HEK293T (cell line): Measurements from ENCODE around the gene CASZ1.

ENCODE experiments used
- CTCF ChIA-PET: fragments of 350-600 bp; formaldehyde crosslinking; extraction: SDS; loops from one replicate; lab custom pipeline; 2021; ENCODE audit warnings: antibody characterized with exemption, inconsistent platforms; lab: Yijun Ruan, JAX
- POLR2A ChIA-PET: fragments of 350-600 bp; formaldehyde crosslinking; extraction: SDS; loops from one replicate; lab custom pipeline; 2020; ENCODE audit warnings: antibody characterized with exemption, inconsistent platforms; lab: Yijun Ruan, JAX
- DNase-seq: peaks from one replicate; pipeline ENCODE4 v3.0.0; 2012; ENCODE audit warnings: mixed read lengths; ENCODE audit errors: extremely low spot score
- ARNT ChIP-seq: fragments of 450-650 bp; IDR thresholded peaks from 2 replicates; pipeline ENCODE4 v1.6.1; 2017; ENCODE audit warnings: mild to moderate bottlenecking
- BHLHE40 ChIP-seq: fragments of 450-650 bp; IDR thresholded peaks from 2 replicates; pipeline ENCODE4 v1.6.1; 2016; ENCODE audit warnings: mild to moderate bottlenecking, moderate library complexity, borderline replicate concordance
- CTBP1 ChIP-seq: fragments of 450-650 bp; IDR thresholded peaks from 2 replicates; pipeline ENCODE4 v1.6.1; 2016; ENCODE audit warnings: borderline replicate concordance
- ELF4 ChIP-seq: fragments of 450-650 bp; IDR thresholded peaks from 2 replicates; pipeline ENCODE4 v1.6.1; 2017; ENCODE audit warnings: antibody characterized with exemption
- FOXA1 ChIP-seq: fragments of 450-650 bp; IDR thresholded peaks from 2 replicates; pipeline ENCODE4 v1.6.1; 2016; ENCODE audit warnings: mild to moderate bottlenecking
- FOXK2 ChIP-seq: fragments of 450-650 bp; IDR thresholded peaks from 2 replicates; pipeline ENCODE4 v1.6.1; 2016; ENCODE audit warnings: mild to moderate bottlenecking
- FOXM1 ChIP-seq: fragments of 450-650 bp; IDR thresholded peaks from 2 replicates; pipeline ENCODE4 v1.6.1; 2017; ENCODE audit warnings: mild to moderate bottlenecking, borderline replicate concordance
- HDGF ChIP-seq: fragments of 450-650 bp; IDR thresholded peaks from 2 replicates; pipeline ENCODE4 v1.6.1; 2017; ENCODE audit warnings: antibody characterized with exemption, borderline replicate concordance
- L3MBTL2 ChIP-seq: fragments of 450-650 bp; conservative IDR thresholded peaks from 2 replicates; pipeline ENCODE4 v1.6.1; 2016; ENCODE audit warnings: mild to moderate bottlenecking
- LEF1 ChIP-seq: fragments of 450-650 bp; IDR thresholded peaks from 2 replicates; pipeline ENCODE4 v1.6.1; 2017; ENCODE audit warnings: mild to moderate bottlenecking, borderline replicate concordance
- NFRKB ChIP-seq: fragments of 450-650 bp; IDR thresholded peaks from 2 replicates; pipeline ENCODE4 v1.6.1; 2016; ENCODE audit warnings: mild to moderate bottlenecking, moderate library complexity
- SP1 ChIP-seq: fragments of 450-650 bp; IDR thresholded peaks from 2 replicates; pipeline ENCODE4 v1.6.1; 2017
- SUZ12 ChIP-seq: fragments of 450-650 bp; IDR thresholded peaks from 2 replicates; pipeline ENCODE4 v1.6.1; 2016; ENCODE audit warnings: mild to moderate bottlenecking
- TARDBP ChIP-seq: fragments of 450-650 bp; IDR thresholded peaks from 2 replicates; pipeline ENCODE4 v1.6.1; 2016
- ZNF384 ChIP-seq: fragments of 450-650 bp; IDR thresholded peaks from 2 replicates; pipeline ENCODE4 v1.6.1; 2016
- TF ChIP-seq, protein P1 (sequence below): fragments of 450-650 bp; IDR thresholded peaks from 2 replicates; pipeline ENCODE4 v1.6.1; 2016

The CASZ1 gene

DNA sequence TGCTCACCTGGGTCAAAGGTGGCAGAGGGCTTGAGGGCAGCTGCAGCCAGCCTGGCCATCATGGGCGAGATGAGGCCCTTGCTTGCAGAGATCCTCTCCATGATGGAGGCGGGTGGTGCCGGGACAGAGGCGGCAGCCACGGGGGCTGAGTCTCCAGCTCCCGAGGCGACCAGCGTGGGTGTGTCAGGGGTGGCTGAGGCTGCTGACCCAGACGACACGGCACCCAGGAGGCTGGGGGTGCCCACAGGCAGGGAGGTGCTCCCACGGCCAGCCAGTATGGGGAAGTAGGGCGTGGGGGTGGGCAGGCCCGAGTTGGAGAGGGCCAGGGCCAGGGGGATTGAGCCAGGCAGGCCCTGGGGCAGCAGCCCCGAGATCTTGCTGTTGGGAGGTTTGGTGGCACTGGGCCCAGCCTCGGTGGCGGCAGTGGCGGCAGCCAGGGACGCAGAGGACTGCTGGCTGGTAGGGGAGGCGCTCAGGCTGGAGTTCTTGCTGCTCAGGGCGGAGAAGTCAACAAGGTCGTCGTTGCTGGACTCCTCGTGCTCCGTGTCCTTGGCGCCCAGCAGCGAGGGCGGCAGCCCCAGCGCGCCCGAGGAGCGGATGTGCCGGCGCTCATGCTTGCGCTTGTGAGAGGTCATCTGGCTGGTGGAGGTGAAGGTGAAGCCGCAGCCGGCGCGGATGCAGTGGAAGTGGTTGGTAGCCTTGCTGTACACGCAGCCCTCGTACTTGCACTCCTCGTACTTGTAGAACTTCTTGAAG lies 142.9 kb downstream of the CASZ1 start:
- ChIA-PET POLR2A (no interaction called here), CTCF (no interaction called here)
- DNase-seq = no peak
- TF ChIP-seq SP1 (no peak), SUZ12 (no peak), FOXK2 (no peak), LEF1 (no peak), L3MBTL2 (no peak), ZNF384 (no peak), ARNT (no peak)
- TF ChIP-seq, protein P1, sequence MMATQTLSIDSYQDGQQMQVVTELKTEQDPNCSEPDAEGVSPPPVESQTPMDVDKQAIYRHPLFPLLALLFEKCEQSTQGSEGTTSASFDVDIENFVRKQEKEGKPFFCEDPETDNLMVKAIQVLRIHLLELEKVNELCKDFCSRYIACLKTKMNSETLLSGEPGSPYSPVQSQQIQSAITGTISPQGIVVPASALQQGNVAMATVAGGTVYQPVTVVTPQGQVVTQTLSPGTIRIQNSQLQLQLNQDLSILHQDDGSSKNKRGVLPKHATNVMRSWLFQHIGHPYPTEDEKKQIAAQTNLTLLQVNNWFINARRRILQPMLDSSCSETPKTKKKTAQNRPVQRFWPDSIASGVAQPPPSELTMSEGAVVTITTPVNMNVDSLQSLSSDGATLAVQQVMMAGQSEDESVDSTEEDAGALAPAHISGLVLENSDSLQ = no peak

GRCh38 chr1:10652626-10653025 lies 143.8 kb downstream of the CASZ1 start:
- TF ChIP-seq FOXA1 (no peak), ELF4 (no peak), CTBP1 (no peak), FOXK2 (no peak), HDGF (no peak), FOXM1 (no peak), SUZ12 (no peak), ZNF384 (no peak), NFRKB (no peak), BHLHE40 (no peak), L3MBTL2 (no peak), ARNT (no peak), TARDBP (no peak), LEF1 (no peak), SP1 (no peak)
- TF ChIP-seq, protein P1 = no peak
- POLR2A ChIA-PET = no interaction called here
- CTCF ChIA-PET = no interaction called here
- no peak for DNase-seq

DNA sequence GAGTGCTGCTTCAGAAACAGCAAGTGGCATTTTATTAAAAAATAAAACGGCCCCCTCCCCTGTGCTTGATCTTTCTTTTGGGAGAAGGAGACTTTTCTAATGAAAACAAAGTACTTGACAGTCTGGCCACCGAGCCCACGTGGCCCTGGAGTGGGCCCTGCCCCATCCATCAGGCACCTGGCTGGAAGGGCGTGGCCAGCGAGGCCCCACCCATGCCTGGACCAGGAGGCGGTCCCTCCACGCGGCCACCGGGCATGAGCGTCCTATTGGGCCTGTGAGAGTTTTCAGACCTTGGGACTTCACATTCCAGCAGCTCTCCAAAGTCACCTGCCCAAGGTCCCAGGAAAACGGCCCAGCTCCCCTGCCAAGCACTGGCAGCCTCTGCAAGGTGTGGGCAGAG lies 144.7 kb downstream of the CASZ1 start:
- no peak for DNase-seq
- ChIA-PET POLR2A (no interaction called here), CTCF (no interaction called here)
- TF ChIP-seq FOXM1 (no peak), NFRKB (no peak), SP1 (no peak), LEF1 (no peak), ARNT (no peak), HDGF (no peak), L3MBTL2 (no peak), SUZ12 (no peak), FOXA1 (no peak), CTBP1 (no peak), TARDBP (no peak), FOXK2 (no peak), BHLHE40 (no peak)
- TF ChIP-seq, protein P1 = no peak

- CTCF ChIA-PET = no interaction called here
- POLR2A ChIA-PET = no interaction called here
- DNase-seq = no peak
- TF ChIP-seq FOXM1 (no peak), BHLHE40 (no peak), ZNF384 (no peak)
These were observed 145.1 kb downstream of the CASZ1 start for GRCh38 chr1:10651389-10651766.

DNA sequence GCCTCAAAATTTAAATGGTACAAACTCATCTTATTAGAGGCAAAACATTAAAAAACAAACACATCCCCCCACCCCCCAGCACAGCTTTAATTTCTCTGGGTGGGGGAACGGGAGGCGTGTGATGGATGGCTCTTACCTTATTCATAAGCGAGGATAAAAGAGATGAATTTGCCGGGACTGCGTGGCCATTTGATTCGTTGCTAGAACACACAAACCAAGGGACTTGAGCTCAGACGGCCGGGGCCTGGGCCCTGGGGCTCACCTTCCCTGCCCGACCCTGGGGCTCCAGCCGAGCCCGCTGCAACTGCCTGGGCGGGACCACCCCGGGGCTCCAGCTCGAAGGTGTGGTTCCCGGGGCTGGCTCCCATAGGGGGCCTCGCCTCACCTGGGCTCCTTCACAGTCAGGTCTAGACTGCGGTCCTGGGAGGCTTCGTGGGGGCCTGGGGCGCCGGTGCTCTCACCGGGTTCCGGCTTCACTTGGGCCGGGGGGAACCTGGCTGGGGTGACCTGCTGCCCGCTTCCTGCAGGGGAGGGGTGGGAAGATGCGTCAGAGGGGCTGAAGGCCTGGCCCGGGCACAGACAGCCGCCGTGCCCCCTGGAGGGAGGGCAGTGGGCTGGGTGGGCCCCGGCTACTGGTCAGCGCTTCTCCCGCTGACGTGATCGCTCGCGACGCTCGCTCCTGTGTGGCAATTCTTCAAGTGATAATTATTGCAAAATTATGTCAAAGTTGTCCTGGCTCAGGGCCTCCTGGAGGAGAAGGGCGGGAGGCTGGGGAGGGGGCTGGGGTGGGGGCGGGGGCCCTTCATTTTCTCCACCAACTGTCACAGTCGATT lies 145.7 kb downstream of the CASZ1 start:
- DNase-seq = no peak
- POLR2A ChIA-PET = no interaction called here
- CTCF ChIA-PET = no interaction called here
- TF ChIP-seq FOXK2 (no peak), TARDBP (no peak), HDGF (no peak), SP1 (no peak), ZNF384 (no peak), FOXM1 (no peak), SUZ12 (no peak), CTBP1 (no peak), NFRKB (no peak), L3MBTL2 (no peak), BHLHE40 (no peak), ELF4 (no peak), LEF1 (no peak), FOXA1 (no peak), ARNT (no peak)
- TF ChIP-seq, protein P1 = no peak
